H1 (cell line): ENCODE data around the gene CYGB. TPM values are rescaled to one million over a fixed set of nuclear protein-coding genes. Genes with fewer than 3 reads are reported as not detected.

ENCODE experiments used
- CTCF ChIA-PET: fragments of 300-600 bp; sonication (Branson Sonifier 250); formaldehyde crosslinking; loops from one replicate; lab custom pipeline; 2021; ENCODE audit not compliant: partially characterized antibody; lab: Charles Lee
- POLR2A ChIA-PET: fragments of 300-600 bp; sonication (Branson Sonifier 250); formaldehyde crosslinking; loops from one replicate; lab custom pipeline; 2021; ENCODE audit warnings: inconsistent platforms; ENCODE audit not compliant: partially characterized antibody; lab: Charles Lee
- DNase-seq, 2 experiments: peaks; one replicate each; pipeline versions ENCODE4 v3.0.0 to v3.0.0-alpha.2; 2010 to 2022; ENCODE audit warnings: low spot score in 2 of 2, low read depth in 1 of 2, mixed read lengths in 1 of 2
- FAIRE-seq: peaks from 2 replicates; lab custom pipeline; 2011; peaks lifted over from hg19 to GRCh38; lab: Jason Lieb, UNC
- H2AFZ ChIP-seq: 2 replicates; pipeline ENCODE4 v1.8.1; 2012; ENCODE audit warnings: low read length, inconsistent platforms
- H2AK5ac ChIP-seq: 2 replicates; pipeline ENCODE4 v1.6.1; 2013; ENCODE audit warnings: low read depth, low read length
- H2BK120ac ChIP-seq: replicated peaks from 2 replicates; pipeline ENCODE3; 2013; ENCODE audit warnings: low read depth, low read length, inconsistent platforms
- H2BK12ac ChIP-seq: 2 replicates; pipeline ENCODE4 v1.6.1; 2013; ENCODE audit warnings: low read depth, low read length
- H2BK15ac ChIP-seq: 2 replicates; pipeline ENCODE4 v1.6.1; 2013; ENCODE audit warnings: low read length
- H2BK20ac ChIP-seq: 2 replicates; pipeline ENCODE4 v1.6.1; 2013; ENCODE audit warnings: low read length
- H2BK5ac ChIP-seq: 2 replicates; pipeline ENCODE4 v1.6.1; 2013; ENCODE audit warnings: low read depth, low read length
- H3K14ac ChIP-seq: 2 replicates; pipeline ENCODE4 v1.6.1; 2013; ENCODE audit warnings: inconsistent platforms; ENCODE audit not compliant: insufficient read length
- H3K18ac ChIP-seq: 2 replicates; pipeline ENCODE4 v1.6.1; 2013; ENCODE audit warnings: low read length; ENCODE audit errors: extremely low read depth
- H3K23ac ChIP-seq: 2 replicates; pipeline ENCODE4 v1.6.1; 2013; ENCODE audit warnings: inconsistent platforms; ENCODE audit not compliant: insufficient read length
- H3K23me2 ChIP-seq: 2 replicates; pipeline ENCODE4 v1.6.1; 2013; ENCODE audit warnings: low read depth, low read length
- H3K27ac ChIP-seq: 2 replicates; pipeline ENCODE4 v1.6.1; 2011; ENCODE audit warnings: low read depth, low read length, inconsistent platforms
- H3K27me3 ChIP-seq, 4 experiments: replicated peaks in 1 of 4; 1 replicate in 1 of 4; 2 replicates in 3 of 4; pipeline versions ENCODE4 v1.6.1 to v1.8.1; 2011 to 2013; ENCODE audit warnings: low read length in 3 of 4, mild to moderate bottlenecking in 3 of 4, inconsistent platforms in 2 of 4, mixed read lengths in 2 of 4, moderate library complexity in 1 of 4; ENCODE audit not compliant: control insufficient read depth in 3 of 4, insufficient read depth in 3 of 4; ENCODE audit errors: extremely low read depth in 1 of 4
- H3K36me3 ChIP-seq, 4 experiments: 2 replicates each; pipeline versions ENCODE4 v1.6.1 to v1.8.1; 2011 to 2013; ENCODE audit warnings: mild to moderate bottlenecking in 4 of 4, low read length in 3 of 4, moderate library complexity in 2 of 4, control low read depth in 1 of 4, inconsistent platforms in 1 of 4; ENCODE audit not compliant: insufficient read depth in 4 of 4, control insufficient read depth in 2 of 4
- H3K4ac ChIP-seq: replicated peaks from 2 replicates; pipeline ENCODE3; 2013; ENCODE audit warnings: low read length, low read depth, mixed read lengths, inconsistent platforms; ENCODE audit not compliant: insufficient read length
- H3K4me1 ChIP-seq, 4 experiments: replicated peaks in 1 of 4; 1 replicate in 1 of 4; 2 replicates in 3 of 4; pipeline versions ENCODE4 v1.6.1 to v1.8.1; 2011 to 2013; ENCODE audit warnings: low read length in 3 of 4, inconsistent platforms in 2 of 4, mixed read lengths in 1 of 4; ENCODE audit not compliant: insufficient read depth in 4 of 4, control insufficient read depth in 3 of 4
- H3K4me2 ChIP-seq, 2 experiments: 2 replicates each; pipeline versions ENCODE4 v1.6.1 to v1.8.1; 2011 to 2013; ENCODE audit warnings: low read depth in 2 of 2, low read length in 2 of 2, control low read depth in 1 of 2, inconsistent platforms in 1 of 2, mild to moderate bottlenecking in 1 of 2; ENCODE audit not compliant: insufficient read depth in 1 of 2
- H3K4me3 ChIP-seq, 4 experiments: fragments of 200-600, 300-600 bp in 1 of 4; sonication (generic), shearing (Covaris generic), sonication (Bioruptor Twin) in 1 of 4; 2 replicates each; pipeline versions ENCODE4 v1.5.1 to v1.8.1; 2011 to 2016; ENCODE audit warnings: low read length in 4 of 4, low read depth in 3 of 4, control low read depth in 2 of 4, inconsistent platforms in 2 of 4, mild to moderate bottlenecking in 2 of 4, mixed read lengths in 1 of 4, moderate library complexity in 1 of 4; ENCODE audit not compliant: insufficient read depth in 2 of 4; ENCODE audit errors: extremely low read depth in 1 of 4
- H3K56ac ChIP-seq: replicated peaks from 2 replicates; pipeline ENCODE3; 2013; ENCODE audit warnings: low read depth, mild to moderate bottlenecking, mixed read lengths, low read length, inconsistent platforms; ENCODE audit not compliant: insufficient read length
- H3K79me1 ChIP-seq: 2 replicates; pipeline ENCODE4 v1.6.1; 2013; ENCODE audit warnings: low read depth, low read length, control low read depth
- H3K79me2 ChIP-seq, 2 experiments: 2 replicates each; pipeline versions ENCODE4 v1.6.1 to v1.8.1; 2012 to 2013; ENCODE audit warnings: low read length in 2 of 2, mild to moderate bottlenecking in 2 of 2, inconsistent platforms in 1 of 2; ENCODE audit not compliant: insufficient read depth in 2 of 2, control insufficient read depth in 1 of 2
- H3K9ac ChIP-seq, 4 experiments: replicated peaks in 1 of 4; 1 replicate in 1 of 4; 2 replicates in 3 of 4; pipeline versions ENCODE4 v1.6.1 to v1.8.1; 2011 to 2013; ENCODE audit warnings: low read depth in 3 of 4, low read length in 3 of 4, control low read depth in 2 of 4, mild to moderate bottlenecking in 2 of 4, moderate library complexity in 2 of 4, inconsistent platforms in 1 of 4; ENCODE audit errors: extremely low read depth in 1 of 4
- H3K9me3 ChIP-seq, 2 experiments: 2 replicates each; pipeline versions ENCODE4 v1.6.1 to v1.8.1; 2012 to 2013; ENCODE audit warnings: mild to moderate bottlenecking in 2 of 2, moderate library complexity in 2 of 2, control low read depth in 1 of 2, inconsistent platforms in 1 of 2, low read depth in 1 of 2, low read length in 1 of 2, mixed read lengths in 1 of 2; ENCODE audit not compliant: insufficient read depth in 2 of 2
- H4K20me1 ChIP-seq, 2 experiments: replicated peaks in 1 of 2; 2 replicates each; pipeline versions ENCODE3 to v1.8.1; 2011 to 2013; ENCODE audit warnings: inconsistent platforms in 2 of 2, low read length in 2 of 2, mild to moderate bottlenecking in 1 of 2; ENCODE audit not compliant: insufficient read depth in 2 of 2, control insufficient read depth in 1 of 2
- H4K5ac ChIP-seq: 2 replicates; pipeline ENCODE4 v1.6.1; 2013; ENCODE audit warnings: low read length, low read depth, mixed read lengths, inconsistent platforms; ENCODE audit not compliant: insufficient read length
- H4K8ac ChIP-seq: 2 replicates; pipeline ENCODE4 v1.8.0; 2013; ENCODE audit warnings: mild to moderate bottlenecking, moderate library complexity, low read length, inconsistent platforms; ENCODE audit not compliant: insufficient read depth; ENCODE audit errors: extremely low read depth
- H4K91ac ChIP-seq: replicated peaks from 2 replicates; pipeline ENCODE3; 2013; ENCODE audit warnings: low read length, mixed read lengths, inconsistent platforms; ENCODE audit not compliant: insufficient read length
- CTBP2 ChIP-seq: IDR thresholded peaks from 2 replicates; pipeline ENCODE4 v1.7.0; 2011; ENCODE audit warnings: borderline replicate concordance, mild to moderate bottlenecking, moderate library complexity, mixed read lengths, low read length; ENCODE audit not compliant: insufficient read depth, insufficient read length
- KDM4A ChIP-seq: IDR thresholded peaks from one replicate; pipeline ENCODE4 v1.7.1; 2012; ENCODE audit warnings: low read depth, mild to moderate bottlenecking, moderate library complexity, low read length, inconsistent platforms; ENCODE audit not compliant: severe bottlenecking
- RBBP5 ChIP-seq: IDR thresholded peaks from 2 replicates; pipeline ENCODE4 v1.7.1; 2012; ENCODE audit warnings: low read depth, mild to moderate bottlenecking, inconsistent platforms, low read length, moderate library complexity, borderline replicate concordance
- SP1 ChIP-seq: IDR thresholded peaks from 2 replicates; pipeline ENCODE4 v1.6.1; 2011; ENCODE audit warnings: low read depth, low read length
- SP2 ChIP-seq: IDR thresholded peaks from 2 replicates; pipeline ENCODE4 v1.6.1; 2012; ENCODE audit warnings: mild to moderate bottlenecking, low read length, inconsistent platforms
- whole genome bisulfite sequencing, 2 experiments: shearing (Covaris generic) in 1 of 2; methylation state at CpG; one replicate each; pipeline versions ENCODE4 v1.1.6 to v1.1.7; 2013 to 2015; ENCODE audit warnings: low lambda C conversion rate in 2 of 2, mixed read lengths in 2 of 2, inconsistent platforms in 1 of 2, low coverage in 1 of 2, missing lambda C conversion rate in 1 of 2; ENCODE audit not compliant: insufficient replicate concordance in 2 of 2, insufficient coverage in 1 of 2, insufficient read length in 1 of 2; ENCODE audit errors: extremely low coverage in 1 of 2, missing lambda C conversion rate in 1 of 2; 5-methylcytosine and 5-hydroxymethylcytosine counted together
- polyA plus RNA-seq, 7 experiments: library from polyadenylated mRNA; depleted of rRNA in 3 of 7; stranded (reverse) in 5 of 7; unstranded in 2 of 7; fragments of >200 nt in 5 of 7; fragments of 200-250 nt in 2 of 7; gene quantifications; 1 replicate in 5 of 7; 2 replicates in 1 of 7; 4 replicates in 1 of 7; pipeline versions ENCODE4 v1.2.1 to v1.2.3, GENCODE V29; 2011 to 2013; ENCODE audit warnings: missing spikeins in 2 of 7, mixed read lengths in 2 of 7
- total RNA-seq: library from RNA; stranded (reverse); fragmentation: NEBNext Ultra II Directional; extraction: Animal tissue kit (Norgen Biotek cat#: 25700); gene quantifications from 2 replicates; pipeline ENCODE4 v1.2.1, GENCODE V29; 2021
- TF ChIP-seq, protein P1 (sequence below): IDR thresholded peaks from 2 replicates; pipeline ENCODE4 v1.6.1; 2012; ENCODE audit warnings: inconsistent platforms
- TF ChIP-seq, protein P2 (sequence below): IDR thresholded peaks from 2 replicates; pipeline ENCODE4 v1.6.1; 2011; ENCODE audit warnings: low read length, improper control_type of control experiment
- TF ChIP-seq, protein P3 (sequence below): IDR thresholded peaks from 2 replicates; pipeline ENCODE4 v1.6.1; 2012; ENCODE audit warnings: inconsistent platforms

Gene CYGB
- total and polyA plus RNA-seq, 2 of the 8 experiments (the other 6 are each of a cell fraction or from before 2014, with no cell fraction given), result 2.7 to 3.7 TPM

- Histone ChIP-seq H2BK12ac (no peak overlapping the region), H3K4me3 (no peak overlapping the region), H4K91ac (no peak overlapping the region), H3K56ac (no peak overlapping the region), H2AK5ac (no peak overlapping the region), H3K79me2 (no peaks in the 10 kb centered on the region), H2BK120ac (no peak overlapping the region), H2BK5ac (no peak overlapping the region), H2BK20ac (no peak overlapping the region), H3K9ac (no peak overlapping the region), H3K4ac (no peak overlapping the region), H3K9me3 (no peaks in the 10 kb centered on the region), H3K23me2 (no peaks in the 10 kb centered on the region), H3K23ac (no peak overlapping the region), H3K27me3 (no peaks in the 10 kb centered on the region), H2AFZ (no peak overlapping the region), H3K4me2 (no peak overlapping the region), H4K20me1 (no peaks in the 10 kb centered on the region), H4K8ac (no peak overlapping the region), H3K4me1 (no peaks in the 10 kb centered on the region; a peak in 1 of 7 replicates), H3K18ac (no peak overlapping the region), H4K5ac (no peak overlapping the region), H3K14ac (no peak overlapping the region), H2BK15ac (no peak overlapping the region), H3K79me1 (no peaks in the 10 kb centered on the region), H3K36me3 (no peaks in the 10 kb centered on the region), H3K27ac (no peak overlapping the region)
- ChIA-PET POLR2A (no interaction called here), CTCF (interaction anchor here (0.8 to 18.1 kb wide), 9 partner anchors 10 to 390 kb away, joined by 3 to 192 read pairs (median 9); no protein-coding TSS in a partner anchor)
- DNase-seq (no peak), FAIRE-seq (no peak)
- 70% methylated on average over 5 of the region's 6 CpGs; no CpG with 5 or more reads in 1 of the 2 experiments for WGBS, 2 experiments
- TF ChIP-seq SP1 (no peak), KDM4A (no peak), CTBP2 (no peak), SP2 (no peak), RBBP5 (no peak)
- TF ChIP-seq, protein P1, sequence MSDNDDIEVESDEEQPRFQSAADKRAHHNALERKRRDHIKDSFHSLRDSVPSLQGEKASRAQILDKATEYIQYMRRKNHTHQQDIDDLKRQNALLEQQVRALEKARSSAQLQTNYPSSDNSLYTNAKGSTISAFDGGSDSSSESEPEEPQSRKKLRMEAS, result no peak
- TF ChIP-seq, protein P2, sequence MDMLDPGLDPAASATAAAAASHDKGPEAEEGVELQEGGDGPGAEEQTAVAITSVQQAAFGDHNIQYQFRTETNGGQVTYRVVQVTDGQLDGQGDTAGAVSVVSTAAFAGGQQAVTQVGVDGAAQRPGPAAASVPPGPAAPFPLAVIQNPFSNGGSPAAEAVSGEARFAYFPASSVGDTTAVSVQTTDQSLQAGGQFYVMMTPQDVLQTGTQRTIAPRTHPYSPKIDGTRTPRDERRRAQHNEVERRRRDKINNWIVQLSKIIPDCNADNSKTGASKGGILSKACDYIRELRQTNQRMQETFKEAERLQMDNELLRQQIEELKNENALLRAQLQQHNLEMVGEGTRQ, result no peak
- TF ChIP-seq, protein P3, sequence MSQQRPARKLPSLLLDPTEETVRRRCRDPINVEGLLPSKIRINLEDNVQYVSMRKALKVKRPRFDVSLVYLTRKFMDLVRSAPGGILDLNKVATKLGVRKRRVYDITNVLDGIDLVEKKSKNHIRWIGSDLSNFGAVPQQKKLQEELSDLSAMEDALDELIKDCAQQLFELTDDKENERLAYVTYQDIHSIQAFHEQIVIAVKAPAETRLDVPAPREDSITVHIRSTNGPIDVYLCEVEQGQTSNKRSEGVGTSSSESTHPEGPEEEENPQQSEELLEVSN, result no peak
These were observed 24.2 kb downstream of the CYGB start for GRCh38 chr17:76513306-76513692.
